ENCODE results near the gene ZSWIM4.
"Not testable (repeated sequence)": the region's sequence is repeated elsewhere in the genome, so short reads cannot be mapped to it uniquely, and the experiment has no call there.

ZSWIM4 gene

DNA sequence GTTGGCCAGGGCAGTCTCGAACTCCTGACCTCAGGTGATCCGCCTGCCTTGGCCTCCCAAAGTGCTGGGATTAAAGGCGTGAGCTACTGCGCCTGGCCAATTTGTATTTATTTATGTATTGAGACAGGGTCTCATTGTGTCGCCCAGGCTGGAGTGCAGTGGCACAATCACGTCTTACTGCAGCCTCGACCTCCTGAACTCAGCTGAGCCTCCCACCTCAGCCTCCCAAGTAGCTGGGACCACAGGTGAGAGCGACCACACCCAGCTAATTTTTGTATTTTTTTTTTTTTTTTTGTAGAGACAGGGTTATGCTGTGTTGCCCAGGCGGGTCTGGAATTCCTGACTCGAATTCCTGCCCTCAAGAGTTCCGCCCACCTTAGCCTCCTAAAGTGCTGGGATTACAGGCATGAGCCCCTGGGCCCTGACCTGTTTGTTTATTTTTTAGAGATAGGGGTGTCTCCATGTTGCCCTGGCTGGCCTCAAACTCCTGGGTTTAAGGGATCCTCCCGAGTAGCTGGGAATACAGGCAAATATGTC lies 57.0 kb downstream of the ZSWIM4 start:
- not testable (repeated sequence) for DNase-seq

- DNase-seq: no peak
Measured at GRCh38 chr19:13856497-13856896, 61.3 kb downstream of the ZSWIM4 start.

DNA sequence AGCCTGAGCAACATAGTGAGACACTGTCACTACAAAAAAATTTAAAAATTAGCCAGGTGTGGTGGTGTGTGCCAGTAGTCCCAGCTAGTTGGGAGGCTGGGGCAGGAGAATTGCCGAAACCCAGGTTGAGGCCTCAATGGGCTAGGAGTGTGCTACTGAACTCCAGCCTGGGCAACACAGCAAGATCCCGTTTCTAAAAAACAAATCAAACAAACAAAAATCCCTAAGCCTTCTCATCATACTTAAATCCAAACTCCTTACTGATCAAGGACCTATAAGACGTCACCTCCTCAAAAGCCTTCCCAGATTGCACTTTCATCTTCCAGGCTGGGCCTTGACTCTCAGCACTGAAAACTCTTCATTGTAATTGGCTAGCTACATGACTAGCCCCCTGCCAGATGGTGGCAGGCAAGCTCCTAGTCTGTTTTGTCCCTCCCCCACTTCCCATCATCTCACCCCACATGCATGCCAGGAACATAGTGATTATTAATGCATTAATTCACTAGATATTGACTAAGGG lies 64.2 kb downstream of the ZSWIM4 start:
- DNase-seq: no peak

- DNase-seq: no peak
Measured at GRCh38 chr19:13860679-13861391, 65.6 kb downstream of the ZSWIM4 start.

GRCh38 chr19:13861392-13861713 lies 66.1 kb downstream of the ZSWIM4 start:
- DNase-seq: no peak

GRCh38 chr19:13861714-13862531 lies 66.7 kb downstream of the ZSWIM4 start:
- DNase-seq: peak; percentile 49

DNA sequence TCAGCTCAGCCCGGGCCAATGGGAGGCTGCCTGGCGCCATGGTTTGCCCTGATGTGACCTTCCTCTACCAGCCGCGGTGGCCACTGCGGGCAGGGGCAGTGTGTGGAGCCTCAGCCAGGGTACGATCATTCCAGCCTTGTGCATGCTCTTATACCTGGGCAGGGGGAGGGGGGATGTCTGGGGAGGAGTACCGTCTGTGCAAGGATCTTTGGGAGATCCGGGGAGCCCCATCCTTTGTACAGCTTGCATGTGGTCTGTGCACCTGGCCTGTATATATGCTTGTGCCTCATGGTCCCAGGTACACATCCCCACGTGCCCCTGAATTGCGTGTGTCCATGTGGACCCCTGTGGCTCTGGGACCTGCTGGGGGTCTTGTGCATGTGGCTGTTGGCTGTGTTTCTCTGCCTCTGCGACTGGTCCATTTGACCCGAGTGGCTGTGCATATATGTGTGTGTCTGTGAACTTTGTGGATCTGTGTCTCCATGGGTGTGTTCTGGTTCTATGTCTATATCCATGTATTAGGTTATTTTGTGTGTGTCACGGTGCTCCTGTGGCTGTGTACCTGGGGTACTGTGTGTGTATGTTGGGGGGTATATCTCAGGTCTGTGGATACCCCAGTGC lies 68.9 kb downstream of the ZSWIM4 start:
- DNase-seq: no peak

- DNase-seq: no peak
Measured at GRCh38 chr19:13864667-13865570, 69.7 kb downstream of the ZSWIM4 start.

DNA sequence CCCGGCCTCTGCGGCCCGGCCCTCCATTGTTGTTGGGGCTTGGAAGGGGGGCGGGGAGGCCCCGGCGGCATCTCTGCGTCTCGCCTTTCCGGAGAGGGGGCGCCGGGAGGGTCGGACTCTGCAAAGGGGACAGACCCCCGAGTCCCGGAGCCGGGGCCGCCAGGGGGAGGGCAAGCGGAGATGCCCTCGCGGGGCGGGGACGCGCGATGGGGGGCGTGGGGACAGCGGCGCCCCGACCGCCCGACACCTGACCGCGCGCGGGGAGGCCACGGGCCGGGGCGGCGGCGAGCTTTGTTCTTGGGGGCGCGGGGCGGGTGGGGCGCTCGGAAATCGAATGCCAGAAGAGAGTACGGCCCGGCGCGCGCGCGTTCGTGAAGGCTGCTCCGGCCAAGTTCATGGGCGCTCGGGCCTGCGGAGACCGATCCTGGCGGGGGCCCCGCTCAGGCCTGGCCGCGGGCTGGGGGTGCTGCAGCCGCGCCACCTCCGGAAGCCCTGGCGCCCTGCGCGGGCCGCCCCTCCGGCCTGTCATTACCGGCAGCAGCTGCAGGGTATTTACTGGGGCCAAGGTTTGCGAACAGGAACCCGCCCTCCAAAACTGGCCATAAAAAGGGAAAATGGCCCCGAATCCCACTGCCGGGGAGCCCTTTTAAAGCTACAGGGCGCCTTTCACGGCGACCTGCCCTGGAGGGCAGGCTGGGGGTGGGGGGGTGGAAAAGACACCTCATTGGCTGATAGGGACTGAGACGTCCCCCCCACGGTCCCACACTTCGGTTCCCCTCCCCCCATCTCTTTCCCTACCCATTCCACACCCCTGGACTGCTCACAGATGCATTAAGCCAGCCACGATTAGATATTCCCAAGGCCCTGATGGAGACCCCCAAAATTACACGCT lies 70.6 kb downstream of the ZSWIM4 start:
- DNase-seq: no peak

- no peak for DNase-seq
Measured at GRCh38 chr19:13866463-13867046, 71.3 kb downstream of the ZSWIM4 start.

DNA sequence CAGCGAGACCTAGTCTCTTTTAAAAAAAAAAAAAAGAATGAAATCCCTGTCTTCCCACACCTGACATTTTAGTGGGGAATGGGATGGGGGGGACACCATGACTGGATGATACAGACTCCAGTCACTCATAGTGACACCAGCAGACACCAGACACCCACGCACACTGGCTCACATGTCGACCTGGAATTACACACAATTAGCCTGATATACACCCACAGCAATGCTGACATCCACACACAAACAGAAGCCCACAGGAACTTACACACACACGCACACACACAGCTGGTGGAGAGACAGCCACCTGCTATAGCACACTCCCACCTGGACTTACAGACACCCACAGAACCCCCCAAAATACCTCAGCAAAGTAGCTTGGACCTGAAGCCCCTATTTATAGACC lies 73.4 kb downstream of the ZSWIM4 start:
- no peak for DNase-seq

DNA sequence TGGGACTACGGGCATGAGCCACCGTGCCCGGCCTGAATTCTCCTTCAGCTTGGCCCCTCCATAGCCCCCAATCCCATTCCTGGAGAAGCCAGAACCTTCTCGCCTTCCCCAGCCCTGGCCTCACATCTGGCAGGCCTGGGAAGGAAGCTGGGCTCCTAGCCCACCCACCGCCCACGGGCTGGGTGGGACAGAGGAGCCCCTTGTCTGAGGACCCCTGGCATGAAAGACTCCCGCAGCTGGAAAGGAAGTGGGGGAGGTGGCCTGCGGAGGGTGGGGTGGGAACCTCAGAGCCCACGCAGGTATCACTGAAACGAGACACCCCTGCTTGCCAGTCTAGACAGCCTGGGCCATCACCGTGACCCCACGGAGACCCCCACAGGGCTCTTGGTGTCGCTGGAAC lies 74.0 kb downstream of the ZSWIM4 start:
- no peak for DNase-seq

DNA sequence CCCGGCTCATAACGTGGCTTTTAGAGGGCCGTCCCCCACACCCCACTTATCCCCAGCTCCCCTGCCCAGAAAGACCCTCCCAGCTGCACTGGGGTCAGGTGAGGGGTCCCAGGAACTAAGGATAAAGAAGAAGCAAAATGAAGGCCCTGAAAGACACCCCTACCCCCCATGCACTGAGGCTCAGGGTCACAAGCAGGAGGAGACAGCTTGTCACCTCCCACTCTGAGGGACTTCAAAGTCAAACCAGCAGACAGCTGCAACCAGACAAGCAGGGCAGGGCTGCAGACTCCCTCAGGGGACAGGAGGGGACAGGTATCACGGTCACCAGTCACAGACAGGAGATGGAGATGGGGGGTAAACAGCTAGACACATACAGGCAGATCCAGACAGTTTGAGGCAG lies 75.6 kb downstream of the ZSWIM4 start:
- no peak for DNase-seq

- DNase-seq: no peak
Measured at GRCh38 chr19:13872339-13872694, 77.1 kb downstream of the ZSWIM4 start.

- no peak for DNase-seq
Measured at GRCh38 chr19:13872695-13873389, 77.6 kb downstream of the ZSWIM4 start.

DNA sequence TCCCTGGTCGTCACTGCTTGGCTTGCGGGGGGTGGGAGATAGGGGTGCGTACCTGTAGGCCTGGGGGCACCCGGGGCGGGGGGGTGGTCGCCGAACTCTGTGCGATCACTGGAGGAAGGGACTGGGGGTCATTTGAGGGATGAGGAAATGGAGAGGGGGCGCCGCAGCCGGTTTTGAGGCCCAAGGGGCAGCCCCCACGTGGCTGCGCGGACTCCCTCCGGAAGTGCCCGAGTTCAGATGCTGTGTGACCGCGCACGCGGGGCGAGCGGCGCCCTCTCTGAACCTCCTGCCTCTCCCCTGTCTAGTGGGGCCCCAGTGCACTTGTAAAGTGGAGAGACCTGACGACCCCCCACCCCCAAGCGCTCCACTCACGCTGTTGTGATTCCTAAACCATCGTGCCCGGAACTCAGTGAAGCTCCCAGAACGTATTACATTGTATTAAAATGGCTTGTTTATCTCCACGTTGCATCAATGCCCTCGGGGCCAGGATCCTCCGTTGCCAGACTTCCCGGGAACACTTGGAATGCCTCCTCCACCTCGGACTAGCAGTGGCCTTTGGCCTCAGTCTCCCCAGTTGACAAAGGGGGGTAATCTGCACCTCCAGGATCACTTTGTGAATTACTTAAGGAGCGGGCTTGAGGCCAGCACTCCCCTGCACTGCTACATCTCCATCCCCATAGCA lies 78.7 kb downstream of the ZSWIM4 start:
- no peak for DNase-seq

- no peak for DNase-seq
Measured at GRCh38 chr19:13875824-13876223, 80.6 kb downstream of the ZSWIM4 start.

DNA sequence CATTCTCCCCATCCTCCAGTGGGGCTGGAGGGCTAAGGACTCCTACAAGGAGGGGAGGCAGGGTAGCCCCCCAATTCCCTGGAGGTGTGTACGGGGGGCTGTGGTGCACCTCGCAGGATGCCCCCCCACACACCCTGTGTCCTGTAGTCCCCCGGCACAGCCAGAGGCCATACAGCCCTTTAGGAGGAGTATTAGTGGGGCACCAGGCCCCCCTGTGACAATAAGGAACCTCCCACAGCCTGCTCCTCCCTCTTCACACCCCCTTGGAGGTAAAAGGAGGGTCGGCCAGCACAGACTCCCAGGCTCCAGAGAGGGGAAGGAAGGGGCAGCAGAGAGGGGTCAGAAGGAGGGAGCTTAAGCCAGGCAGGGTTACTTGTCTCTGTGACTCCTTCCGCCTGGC lies 81.6 kb downstream of the ZSWIM4 start, which contains the start of gene NANOS3:
Gene NANOS3 (plus strand): TSS at position 301 of the 400 bp plus-strand sequence. CDS start 115 bp downstream, outside the sequence.
- DNase-seq: no peak

DNA sequence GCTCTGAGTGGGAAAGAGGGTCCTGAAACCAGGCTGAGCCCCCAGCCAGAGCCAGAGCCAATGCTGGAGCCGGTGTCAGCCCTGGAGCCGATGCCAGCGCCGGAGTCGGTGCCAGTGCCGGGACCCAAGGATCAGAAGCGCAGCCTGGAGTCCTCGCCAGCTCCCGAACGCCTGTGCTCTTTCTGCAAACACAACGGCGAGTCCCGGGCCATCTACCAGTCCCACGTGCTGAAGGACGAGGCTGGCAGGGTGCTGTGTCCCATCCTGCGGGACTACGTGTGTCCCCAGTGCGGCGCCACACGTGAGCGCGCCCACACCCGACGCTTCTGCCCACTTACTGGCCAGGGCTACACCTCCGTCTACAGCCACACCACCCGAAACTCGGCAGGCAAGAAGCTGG lies 82.1 kb downstream of the ZSWIM4 start:
- DNase-seq: no peak

All from NCI-H1092 (cell line).